HepG2 (cell line): ENCODE results near the gene DOC2A. TPM values are rescaled to one million over a fixed set of nuclear protein-coding genes. Genes with fewer than 3 reads are reported as not detected.

Experiments
- ARNT ChIP-seq: fragments of 450-650 bp; IDR thresholded peaks from 2 replicates; pipeline ENCODE4 v1.6.1; 2017
- ELF3 ChIP-seq: IDR thresholded peaks from 2 replicates; pipeline ENCODE4 v1.6.1; 2016; ENCODE audit warnings: missing genetic modification reagents, missing compliant biosample characterization
- ETV6 ChIP-seq: sonication (generic); formaldehyde crosslinking; conservative IDR thresholded peaks from 2 replicates; pipeline ENCODE4 v1.4.0; 2020; ENCODE audit warnings: missing genetic modification reagents
- GPN1 ChIP-seq: sonication (generic); formaldehyde crosslinking; IDR thresholded peaks from 2 replicates; pipeline ENCODE4 v1.5.1; 2020; ENCODE audit warnings: missing genetic modification reagents, borderline replicate concordance
- HDAC2 ChIP-seq: sonication (generic); formaldehyde crosslinking; IDR thresholded peaks from 2 replicates; pipeline ENCODE4 v1.4.0; 2020; ENCODE audit warnings: missing genetic modification reagents
- IRF2 ChIP-seq: IDR thresholded peaks from 2 replicates; pipeline ENCODE4 v1.6.1; 2018; ENCODE audit warnings: missing genetic modification reagents, missing compliant biosample characterization
- KLF9 ChIP-seq: IDR thresholded peaks from 2 replicates; pipeline ENCODE4 v1.6.1; 2016; ENCODE audit warnings: low read depth
- MIER2 ChIP-seq: IDR thresholded peaks from 2 replicates; pipeline ENCODE4 v1.6.1; 2016; ENCODE audit warnings: missing biosample characterization, missing genetic modification reagents
- MTA1 ChIP-seq: sonication (generic); formaldehyde crosslinking; IDR thresholded peaks from 2 replicates; pipeline ENCODE4 v1.4.0; 2020; ENCODE audit warnings: missing genetic modification reagents, mild to moderate bottlenecking, borderline replicate concordance
- MTF1 ChIP-seq: sonication (generic); formaldehyde crosslinking; IDR thresholded peaks from 2 replicates; pipeline ENCODE4 v1.5.0; 2020; ENCODE audit warnings: missing genetic modification reagents
- NFKBIZ ChIP-seq: IDR thresholded peaks from 2 replicates; pipeline ENCODE4 v1.6.1; 2018; ENCODE audit warnings: missing genetic modification reagents, missing compliant biosample characterization
- NFYB ChIP-seq: sonication (generic); formaldehyde crosslinking; IDR thresholded peaks from 2 replicates; pipeline ENCODE4 v1.4.0; 2020; ENCODE audit warnings: missing genetic modification reagents
- SOX13 ChIP-seq, 3 experiments: fragments of 450-650 bp in 1 of 3; sonication (generic) in 1 of 3; formaldehyde crosslinking in 1 of 3; IDR thresholded peaks in 2 of 3; conservative IDR thresholded peaks in 1 of 3; 2 replicates each; pipeline versions ENCODE4 v1.5.0 to v1.6.1; 2016 to 2020; ENCODE audit warnings: antibody characterized with exemption in 1 of 3, mild to moderate bottlenecking in 1 of 3, missing compliant biosample characterization in 1 of 3, missing genetic modification reagents in 1 of 3, moderate library complexity in 1 of 3
- TCF12 ChIP-seq, 2 experiments: fragments of 450-650 bp in 1 of 2; sonication (generic) in 1 of 2; formaldehyde crosslinking in 1 of 2; IDR thresholded peaks; 2 replicates each; pipeline versions ENCODE4 v1.6.1 to v1.8.0; 2017 to 2022; ENCODE audit warnings: antibody characterized with exemption in 1 of 2, mild to moderate bottlenecking in 1 of 2, missing genetic modification reagents in 1 of 2, moderate library complexity in 1 of 2
- U2AF2 ChIP-seq: fragments of 200-400 bp; formaldehyde crosslinking; IDR thresholded peaks from 2 replicates; pipeline ENCODE4 v1.6.1; 2017; ENCODE audit warnings: low read depth, mild to moderate bottlenecking, low read length
- ZKSCAN5 ChIP-seq: sonication (generic); formaldehyde crosslinking; IDR thresholded peaks from 2 replicates; pipeline ENCODE4 v1.5.1; 2020; ENCODE audit warnings: mild to moderate bottlenecking, missing genetic modification reagents
- ZNF12 ChIP-seq: sonication (generic); formaldehyde crosslinking; IDR thresholded peaks from 2 replicates; pipeline ENCODE4 v1.5.0; 2020; ENCODE audit warnings: missing genetic modification reagents
- ZNF17 ChIP-seq: sonication (generic); formaldehyde crosslinking; IDR thresholded peaks from 2 replicates; pipeline ENCODE4 v1.5.0; 2020; ENCODE audit warnings: mild to moderate bottlenecking, missing genetic modification reagents
- ZNF251 ChIP-seq: sonication (generic); formaldehyde crosslinking; IDR thresholded peaks from 2 replicates; pipeline ENCODE4 v1.9.0; 2021; ENCODE audit warnings: mild to moderate bottlenecking, missing genetic modification reagents
- ZNF264 ChIP-seq: sonication (generic); formaldehyde crosslinking; IDR thresholded peaks from 2 replicates; pipeline ENCODE4 v1.4.0; 2020; ENCODE audit warnings: missing genetic modification reagents
- ZNF382 ChIP-seq: sonication (generic); formaldehyde crosslinking; IDR thresholded peaks from 2 replicates; pipeline ENCODE4 v1.5.0; 2020; ENCODE audit warnings: missing genetic modification reagents, mild to moderate bottlenecking, borderline replicate concordance
- ZNF430 ChIP-seq: sonication (generic); formaldehyde crosslinking; IDR thresholded peaks from 2 replicates; pipeline ENCODE4 v1.9.0; 2021; ENCODE audit warnings: mild to moderate bottlenecking, missing genetic modification reagents
- ZNF431 ChIP-seq: sonication (generic); formaldehyde crosslinking; IDR thresholded peaks from 2 replicates; pipeline ENCODE4 v1.9.0; 2022; ENCODE audit warnings: missing genetic modification reagents, low read depth, mild to moderate bottlenecking, borderline replicate concordance
- ZNF451 ChIP-seq: sonication (generic); formaldehyde crosslinking; IDR thresholded peaks from 2 replicates; pipeline ENCODE4 v1.5.0; 2020; ENCODE audit warnings: mild to moderate bottlenecking, missing genetic modification reagents
- polyA plus RNA-seq, 8 experiments: library from polyadenylated mRNA; depleted of rRNA in 3 of 8; stranded (reverse) in 7 of 8; unstranded in 1 of 8; fragments of >200 nt; fragmentation: Illumina TruSeq in 4 of 8; extraction: Trizol in 4 of 8; gene quantifications; 2 replicates each; pipeline versions ENCODE4 v1.2.1 to v1.2.3, GENCODE V29; 2011 to 2016; ENCODE audit warnings: low read depth in 4 of 8, missing spikeins in 1 of 8, mixed read lengths in 1 of 8; ENCODE audit not compliant: insufficient read depth in 1 of 8
- total RNA-seq, 5 experiments: library from RNA; depleted of rRNA; stranded (reverse); fragments of >200 nt; fragmentation: Illumina TruSeq; extraction: Trizol; gene quantifications; 2 replicates each; pipeline ENCODE4 v1.2.3, GENCODE V29; 2016; ENCODE audit warnings: low read depth in 1 of 5
- TF ChIP-seq, protein P1 (sequence below): sonication (generic); formaldehyde crosslinking; IDR thresholded peaks from 2 replicates; pipeline ENCODE4 v1.5.1; 2020; ENCODE audit warnings: mild to moderate bottlenecking, missing genetic modification reagents, moderate library complexity
- TF ChIP-seq, protein P2 (sequence below): sonication (generic); formaldehyde crosslinking; IDR thresholded peaks from 2 replicates; pipeline ENCODE4 v1.4.0; 2020; ENCODE audit warnings: missing genetic modification reagents
- TF ChIP-seq, protein P3 (sequence below): IDR thresholded peaks from 2 replicates; pipeline ENCODE4 v1.6.1; 2016; ENCODE audit warnings: missing compliant biosample characterization, missing genetic modification reagents, borderline replicate concordance

DOC2A gene
- total and polyA plus RNA-seq, 2 of the 13 experiments (the other 11 are each of a cell fraction or from before 2014, with no cell fraction given) = 0.15 to 0.55 TPM

DNA sequence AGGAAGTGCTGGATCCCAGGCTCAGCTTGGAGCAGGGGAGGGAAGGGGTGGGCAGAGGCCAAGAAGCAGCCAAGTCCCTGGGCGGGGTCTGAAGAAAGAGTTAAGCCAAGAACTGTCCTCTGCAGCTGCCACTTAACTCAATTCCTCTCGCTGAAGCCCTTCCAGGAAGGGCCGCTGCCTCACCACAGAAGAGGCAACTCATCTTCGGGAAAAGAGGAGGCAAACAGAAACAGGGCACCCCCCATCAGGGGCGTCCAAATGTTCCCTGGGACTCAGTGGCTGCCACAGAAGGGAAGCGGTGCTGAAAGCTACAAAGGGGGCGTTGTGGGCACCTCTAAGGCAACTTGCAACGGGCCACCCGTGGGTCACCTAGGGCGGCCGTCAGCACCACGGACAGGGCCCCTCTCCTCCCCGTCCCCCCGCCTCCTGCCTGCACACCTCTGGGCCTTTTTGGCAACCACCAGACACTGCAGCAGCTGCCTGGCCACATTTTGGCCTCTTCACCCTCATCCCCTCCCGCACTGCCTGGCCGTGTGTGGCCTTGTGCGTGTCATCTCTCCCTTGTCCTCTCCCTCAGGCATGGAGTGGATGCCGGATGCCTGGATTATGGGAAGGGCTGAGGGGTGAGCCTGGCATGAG is 17.7 kb upstream of the DOC2A start (continued):
- TF ChIP-seq, protein P1, sequence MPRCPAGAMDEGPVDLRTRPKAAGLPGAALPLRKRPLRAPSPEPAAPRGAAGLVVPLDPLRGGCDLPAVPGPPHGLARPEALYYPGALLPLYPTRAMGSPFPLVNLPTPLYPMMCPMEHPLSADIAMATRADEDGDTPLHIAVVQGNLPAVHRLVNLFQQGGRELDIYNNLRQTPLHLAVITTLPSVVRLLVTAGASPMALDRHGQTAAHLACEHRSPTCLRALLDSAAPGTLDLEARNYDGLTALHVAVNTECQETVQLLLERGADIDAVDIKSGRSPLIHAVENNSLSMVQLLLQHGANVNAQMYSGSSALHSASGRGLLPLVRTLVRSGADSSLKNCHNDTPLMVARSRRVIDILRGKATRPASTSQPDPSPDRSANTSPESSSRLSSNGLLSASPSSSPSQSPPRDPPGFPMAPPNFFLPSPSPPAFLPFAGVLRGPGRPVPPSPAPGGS (CRISPR knock-in tag) = no peak
- 0 out of 2 replicates have a peak, but pooled peaks have one; percentile 38 for TF ChIP-seq NFKBIZ (CRISPR knock-in tag)
- TF ChIP-seq MTF1 (CRISPR knock-in tag) = no peak
- no peak for TF ChIP-seq ZNF251 (CRISPR knock-in tag)
- no peak for TF ChIP-seq NFYB (CRISPR knock-in tag)
- TF ChIP-seq KLF9 (CRISPR knock-in tag) = no peak
- TF ChIP-seq ZNF264 = no peak
- TF ChIP-seq GPN1 (CRISPR knock-in tag) = 0 out of 2 replicates have a peak, but pooled peaks have one; percentile 81
- TF ChIP-seq ZNF431 (CRISPR knock-in tag) = no peak
- no peak for TF ChIP-seq ARNT
- no peak for TF ChIP-seq U2AF2
- TF ChIP-seq ZNF17 (CRISPR knock-in tag) = no peak
- TF ChIP-seq MIER2 (CRISPR knock-in tag) = peak; percentile 97
- 0 out of 2 replicates have a peak, but pooled peaks have one; percentile 49 for TF ChIP-seq ZNF451 (CRISPR knock-in tag)
- no peak for TF ChIP-seq HDAC2
- 0 out of 2 replicates have a peak, but pooled peaks have one; percentile 50 for TF ChIP-seq ETV6 (CRISPR knock-in tag)
- TF ChIP-seq ELF3 (CRISPR knock-in tag) = 0 out of 2 replicates have a peak, but pooled peaks have one; percentile 29
- TF ChIP-seq ZNF430 = peak; percentile 44; the same call in 1 of the 2 replicates
- TF ChIP-seq ZKSCAN5 (CRISPR knock-in tag) = no peak
- TF ChIP-seq TCF12 (IDR thresholded peaks at IDR 0.05) = no peak
- no peak for TF ChIP-seq TCF12 (CRISPR knock-in tag; IDR thresholded peaks at IDR 0.05)
- TF ChIP-seq, protein P2, sequence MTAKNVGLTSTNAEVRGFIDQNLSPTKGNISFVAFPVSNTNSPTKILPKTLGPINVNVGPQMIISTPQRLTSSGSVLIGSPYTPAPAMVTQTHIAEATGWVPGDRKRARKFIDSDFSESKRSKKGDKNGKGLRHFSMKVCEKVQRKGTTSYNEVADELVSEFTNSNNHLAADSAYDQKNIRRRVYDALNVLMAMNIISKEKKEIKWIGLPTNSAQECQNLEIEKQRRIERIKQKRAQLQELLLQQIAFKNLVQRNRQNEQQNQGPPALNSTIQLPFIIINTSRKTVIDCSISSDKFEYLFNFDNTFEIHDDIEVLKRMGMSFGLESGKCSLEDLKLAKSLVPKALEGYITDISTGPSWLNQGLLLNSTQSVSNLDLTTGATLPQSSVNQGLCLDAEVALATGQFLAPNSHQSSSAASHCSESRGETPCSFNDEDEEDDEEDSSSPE = no peak
- TF ChIP-seq ZNF12 (CRISPR knock-in tag) = no peak
- no peak for TF ChIP-seq IRF2 (CRISPR knock-in tag)
- TF ChIP-seq, protein P3, sequence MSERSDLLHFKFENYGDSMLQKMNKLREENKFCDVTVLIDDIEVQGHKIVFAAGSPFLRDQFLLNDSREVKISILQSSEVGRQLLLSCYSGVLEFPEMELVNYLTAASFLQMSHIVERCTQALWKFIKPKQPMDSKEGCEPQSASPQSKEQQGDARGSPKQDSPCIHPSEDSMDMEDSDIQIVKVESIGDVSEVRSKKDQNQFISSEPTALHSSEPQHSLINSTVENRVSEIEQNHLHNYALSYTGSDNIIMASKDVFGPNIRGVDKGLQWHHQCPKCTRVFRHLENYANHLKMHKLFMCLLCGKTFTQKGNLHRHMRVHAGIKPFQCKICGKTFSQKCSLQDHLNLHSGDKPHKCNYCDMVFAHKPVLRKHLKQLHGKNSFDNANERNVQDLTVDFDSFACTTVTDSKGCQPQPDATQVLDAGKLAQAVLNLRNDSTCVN (CRISPR knock-in tag) = peak; percentile 74; the same call in 1 of the 2 replicates
- no peak for TF ChIP-seq SOX13 (IDR thresholded peaks at IDR 0.05)
- 0 out of 4 replicates have a peak, but pooled peaks of 1 of the 2 experiments have one; percentile 27 for TF ChIP-seq SOX13 (CRISPR knock-in tag; conservative IDR thresholded peaks at IDR 0.05 in 1 of 2, IDR thresholded peaks at IDR 0.05 in 1 of 2)
- 0 out of 2 replicates have a peak, but pooled peaks have one; percentile 31 for TF ChIP-seq ZNF382 (CRISPR knock-in tag)
- no peak for TF ChIP-seq MTA1
